IMR-90 (cell line): ENCODE data around the gene ANKRD33B. TPM values are rescaled to one million over a fixed set of nuclear protein-coding genes. Genes with fewer than 3 reads are reported as not detected.

ENCODE experiments used
- ATAC-seq: fragments of 200-7000 bp; cut with Tn5 transposase; 2 replicates; pipeline ENCODE4 v1.9.1; 2020; ENCODE audit warnings: low read depth, mild to moderate bottlenecking, moderate library complexity
- BruUV-seq: library from RNA; stranded (reverse); fragments of 400-500 nt; replicated peaks from 2 replicates; lab custom pipeline; 2021; lab: Mats Ljungman, UMichigan
- CTCF ChIA-PET: fragments of 300-600 bp; formaldehyde crosslinking; extraction: SDS; loops from one replicate; lab custom pipeline; 2021; ENCODE audit warnings: antibody characterized with exemption; lab: Yijun Ruan, JAX
- POLR2A ChIA-PET: fragments of 300-600 bp; sonication (Branson Sonifier 250); formaldehyde crosslinking; loops from one replicate; lab custom pipeline; 2022; ENCODE audit warnings: antibody characterized with exemption; ENCODE audit not compliant: unreplicated experiment; lab: Charles Lee
- DNase-seq: peaks from one replicate; pipeline ENCODE4 v3.0.0; 2013
- H2AFZ ChIP-seq: replicated peaks from 2 replicates; pipeline ENCODE3; 2013; ENCODE audit warnings: low read length, mild to moderate bottlenecking; ENCODE audit not compliant: poor library complexity
- H2AK5ac ChIP-seq: 2 replicates; pipeline ENCODE4 v1.6.1; 2013; ENCODE audit warnings: low read depth, low read length, inconsistent platforms
- H2AK9ac ChIP-seq: replicated peaks from 2 replicates; pipeline ENCODE3; 2013; ENCODE audit warnings: mild to moderate bottlenecking, low read depth, low read length, moderate library complexity; ENCODE audit not compliant: poor library complexity
- H2BK120ac ChIP-seq: 2 replicates; pipeline ENCODE4 v1.6.1; 2013; ENCODE audit warnings: low read depth, low read length, inconsistent platforms
- H2BK15ac ChIP-seq: 3 replicates; pipeline ENCODE4 v1.6.1; 2013; ENCODE audit warnings: low read depth, low read length, inconsistent platforms
- H2BK20ac ChIP-seq: 2 replicates; pipeline ENCODE4 v1.6.1; 2013; ENCODE audit warnings: low read depth, mild to moderate bottlenecking, inconsistent platforms, low read length, moderate library complexity
- H2BK5ac ChIP-seq: 2 replicates; pipeline ENCODE4 v1.6.1; 2013; ENCODE audit warnings: mild to moderate bottlenecking, low read depth, low read length, inconsistent platforms; ENCODE audit not compliant: poor library complexity, severe bottlenecking
- H3K14ac ChIP-seq: replicated peaks from 2 replicates; pipeline ENCODE4 v1.6.1; 2013; ENCODE audit warnings: low read depth, low read length, inconsistent platforms
- H3K18ac ChIP-seq: 2 replicates; pipeline ENCODE4 v1.6.1; 2013; ENCODE audit warnings: low read depth, low read length, control low read depth
- H3K23ac ChIP-seq: 2 replicates; pipeline ENCODE4 v1.6.1; 2013; ENCODE audit warnings: low read depth, low read length, inconsistent platforms
- H3K27ac ChIP-seq: 2 replicates; pipeline ENCODE4 v1.5.1; 2013; ENCODE audit warnings: mild to moderate bottlenecking, control low read depth, low read length; ENCODE audit not compliant: insufficient read depth
- H3K27me3 ChIP-seq: 2 replicates; pipeline ENCODE4 v1.6.1; 2013; ENCODE audit warnings: low read length; ENCODE audit not compliant: control insufficient read depth, insufficient read depth
- H3K36me3 ChIP-seq: 2 replicates; pipeline ENCODE4 v1.6.1; 2013; ENCODE audit warnings: low read length, mixed read lengths; ENCODE audit not compliant: control insufficient read depth, insufficient read depth
- H3K4ac ChIP-seq: 2 replicates; pipeline ENCODE4 v1.6.1; 2013; ENCODE audit warnings: low read depth, low read length, inconsistent platforms
- H3K4me1 ChIP-seq: 2 replicates; pipeline ENCODE4 v1.6.1; 2013; ENCODE audit warnings: low read length, mixed read lengths; ENCODE audit not compliant: control insufficient read depth, insufficient read depth
- H3K4me2 ChIP-seq: 2 replicates; pipeline ENCODE4 v1.6.1; 2013; ENCODE audit warnings: low read depth, mild to moderate bottlenecking, control low read depth, low read length, moderate library complexity
- H3K4me3 ChIP-seq: 2 replicates; pipeline ENCODE4 v1.5.1; 2013; ENCODE audit warnings: low read depth, mild to moderate bottlenecking, control low read depth, low read length, moderate library complexity; ENCODE audit not compliant: insufficient read depth
- H3K56ac ChIP-seq: 2 replicates; pipeline ENCODE4 v1.6.1; 2013; ENCODE audit warnings: low read length, inconsistent platforms; ENCODE audit not compliant: insufficient read depth; ENCODE audit errors: extremely low read depth
- H3K79me1 ChIP-seq, 2 experiments: 2 replicates each; pipeline ENCODE4 v1.6.1; 2013; ENCODE audit warnings: low read length in 2 of 2, inconsistent platforms in 1 of 2, low read depth in 1 of 2
- H3K9ac ChIP-seq: 2 replicates; pipeline ENCODE4 v1.6.1; 2013; ENCODE audit warnings: low read depth, low read length, control low read depth
- H3K9me1 ChIP-seq: 2 replicates; pipeline ENCODE4 v1.6.1; 2013; ENCODE audit warnings: low read length, inconsistent platforms; ENCODE audit not compliant: insufficient read depth
- H3K9me3 ChIP-seq: 2 replicates; pipeline ENCODE4 v1.6.1; 2013; ENCODE audit warnings: low read length; ENCODE audit not compliant: control insufficient read depth, insufficient read depth
- H4K20me1 ChIP-seq: 2 replicates; pipeline ENCODE4 v1.6.1; 2013; ENCODE audit warnings: low read length, inconsistent platforms; ENCODE audit not compliant: insufficient read depth
- H4K5ac ChIP-seq: 2 replicates; pipeline ENCODE4 v1.6.1; 2013; ENCODE audit warnings: mild to moderate bottlenecking, low read depth, low read length, control low read depth
- H4K8ac ChIP-seq, 2 experiments: 2 replicates each; pipeline ENCODE4 v1.6.1; 2013; ENCODE audit warnings: low read depth in 2 of 2, low read length in 2 of 2, control low read depth in 1 of 2, inconsistent platforms in 1 of 2
- H4K91ac ChIP-seq: 2 replicates; pipeline ENCODE4 v1.6.1; 2013; ENCODE audit warnings: low read depth, low read length, inconsistent platforms; ENCODE audit not compliant: insufficient read depth
- BHLHE40 ChIP-seq: fragments of 150-350 bp; IDR thresholded peaks from 2 replicates; pipeline ENCODE4 v1.6.1; 2016; ENCODE audit warnings: mild to moderate bottlenecking, low read depth, low read length
- CHD1 ChIP-seq: IDR thresholded peaks from 2 replicates; pipeline ENCODE4 v1.6.1; 2012; ENCODE audit warnings: low read depth, low read length, improper control_type of control experiment
- CTCF ChIP-seq: conservative IDR thresholded peaks from 2 replicates; pipeline ENCODE4 v1.5.1; 2012; ENCODE audit warnings: mild to moderate bottlenecking, low read depth, low read length, improper control_type of control experiment
- ELK1 ChIP-seq: fragments of 150-350 bp; IDR thresholded peaks from 2 replicates; pipeline ENCODE4 v1.6.1; 2016; ENCODE audit warnings: low read depth, mild to moderate bottlenecking, low read length, moderate library complexity, borderline replicate concordance
- FOS ChIP-seq: fragments of 150-350 bp; IDR thresholded peaks from 2 replicates; pipeline ENCODE4 v1.6.1; 2016; ENCODE audit warnings: low read depth, low read length
- MAFK ChIP-seq: IDR thresholded peaks from 2 replicates; pipeline ENCODE4 v1.6.1; 2012; ENCODE audit warnings: low read depth, low read length, improper control_type of control experiment
- MXI1 ChIP-seq: IDR thresholded peaks from 2 replicates; pipeline ENCODE4 v1.6.1; 2012; ENCODE audit warnings: low read depth, mild to moderate bottlenecking, low read length, moderate library complexity, borderline replicate concordance
- POLR2A ChIP-seq: IDR thresholded peaks from 2 replicates; pipeline ENCODE4 v1.6.1; 2012; ENCODE audit warnings: mild to moderate bottlenecking, low read depth, low read length
- RAD21 ChIP-seq: IDR thresholded peaks from 2 replicates; pipeline ENCODE4 v1.6.1; 2012; ENCODE audit warnings: low read length, improper control_type of control experiment
- RFX5 ChIP-seq: IDR thresholded peaks from 2 replicates; pipeline ENCODE4 v1.8.0; 2012; ENCODE audit warnings: low read depth, mild to moderate bottlenecking, low read length, moderate library complexity
- SMC3 ChIP-seq: fragments of 150-350 bp; IDR thresholded peaks from 2 replicates; pipeline ENCODE4 v1.6.1; 2016; ENCODE audit warnings: low read depth, mild to moderate bottlenecking, antibody characterized with exemption, low read length, moderate library complexity
- USF2 ChIP-seq: fragments of 150-350 bp; IDR thresholded peaks from 2 replicates; pipeline ENCODE4 v1.6.1; 2017; ENCODE audit warnings: mild to moderate bottlenecking, antibody characterized with exemption, low read length, low read depth
- WGBS, 2 experiments: methylation state at CpG; one replicate each; pipeline versions ENCODE4 v1.1.5 to v1.1.7; 2013; ENCODE audit warnings: missing lambda C conversion rate in 2 of 2; ENCODE audit not compliant: insufficient read length in 1 of 2; ENCODE audit errors: extremely low coverage in 2 of 2; 5-methylcytosine and 5-hydroxymethylcytosine counted together
- dilution Hi-C: fragments of 300-500 bp; cut with HindIII; formaldehyde crosslinking; loops from one replicate; pipeline ENCODE4 v1.14.3; 2018; ENCODE audit warnings: low sequenced_read_pairs; ENCODE audit not compliant: unreplicated experiment
- in situ Hi-C: fragments of 300-500 bp; cut with MboI; formaldehyde crosslinking; loops from 3 replicates; pipeline ENCODE4 v1.14.3; 2019; ENCODE audit warnings: low sequenced_read_pairs, inconsistent platforms, mixed read lengths
- intact Hi-C: fragments of 100-400 bp; cut with micrococcal nuclease; formaldehyde crosslinking; loops from 2 replicates; pipeline ENCODE4 v1.10.0; 2022
- polyA plus RNA-seq, 3 experiments: library from polyadenylated mRNA; depleted of rRNA; stranded (reverse); fragments of >200 nt; gene quantifications; 2 replicates each; pipeline ENCODE4 v1.2.3, GENCODE V29; 2012; ENCODE audit warnings: low replicate concordance in 1 of 3
- total RNA-seq: library from RNA; depleted of rRNA; stranded (reverse); fragments of >200 nt; gene quantifications from 2 replicates; pipeline ENCODE4 v1.2.3, GENCODE V29; 2012

The ANKRD33B gene
- total and polyA plus RNA-seq, 2 of the 4 experiments (the other 2 are of a cell fraction): 2.5 to 3.3 TPM

GRCh38 chr5:10593531-10594181 is 29.8 kb downstream of the ANKRD33B start:
- Histone ChIP-seq H4K91ac (no peak overlapping the region), H3K4me2 (no peak overlapping the region), H3K18ac (no peak overlapping the region), H3K9me1 (peaks cover 20% of the 10 kb centered on the region), H3K56ac (no peak overlapping the region), H3K27ac (no peak overlapping the region), H3K4me3 (no peak overlapping the region), H2AK9ac (no peak overlapping the region), H3K4ac (no peak overlapping the region), H3K27me3 (no peaks in the 10 kb centered on the region), H2BK15ac (no peak overlapping the region), H4K20me1 (peaks cover 27% of the 10 kb centered on the region; the same call in 1 of the 2 replicates), H3K36me3 (peaks cover 1% of the 10 kb centered on the region; the same call in 1 of the 2 replicates), H3K4me1 (peaks cover 17% of the 10 kb centered on the region), H3K9ac (no peak overlapping the region), H2BK5ac (no peak overlapping the region), H4K8ac (no peak overlapping the region), H4K5ac (no peak overlapping the region; the same call in 1 of the 2 replicates), H3K9me3 (no peaks in the 10 kb centered on the region), H2AK5ac (peak overlapping the region; percentile 43; the same call in 1 of the 2 replicates), H3K79me1 (peaks cover 19 to 59% of the 10 kb centered on the region in 2 experiments; a peak in 3 of 4 replicates), H2BK20ac (no peak overlapping the region), H2AFZ (no peak overlapping the region), H3K23ac (no peak overlapping the region), H2BK120ac (no peak overlapping the region), H3K14ac (no peak overlapping the region)
- TF ChIP-seq CTCF (no peak), FOS (no peak), RFX5 (no peak), MXI1 (no peak), CHD1 (no peak), MAFK (no peak), POLR2A (no peak), SMC3 (no peak), USF2 (no peak), BHLHE40 (no peak), ELK1 (no peak), RAD21 (no peak)
- in situ Hi-C loops: no loop called here
- DNase-seq: no peak
- BruUV-seq: no TSS peak
- CTCF ChIA-PET: interaction anchor here (0.8 kb wide), 1 partner anchor 34 kb away, joined by 3 read pairs; no protein-coding TSS in a partner anchor
- POLR2A ChIA-PET: no interaction called here
- no peak for ATAC-seq
- intact Hi-C loops: no loop called here
- dilution Hi-C loops: no loop called here
- WGBS, 2 experiments: 63% methylated on average over 3 of the region's 7 CpGs; no CpG with 5 or more reads in 1 of the 2 experiments
